Effector CD8-positive, alpha-beta T cell (primary cell): Measurements from ENCODE around the gene DNM2.
"Not testable (repeated sequence)": the region's sequence is repeated elsewhere in the genome, so short reads cannot be mapped to it uniquely, and the experiment has no call there.

Experiments
- DNase-seq: peaks from one replicate; lab custom pipeline; 2025; lab: John Stamatoyannopoulos, UW
- total RNA-seq, 4 experiments: gene quantifications; one replicate each; lab custom pipeline; 2026; lab: John Stamatoyannopoulos, UW

Gene DNM2
- 338 to 489 (median 381) reads per million in 4 experiments for total RNA-seq

- DNase-seq = peak; percentile 96
Observed at GRCh38 chr19:10717356-10718204, at the start of gene DNM2. Gene DNM2, plus strand, starts transcription at chr19:10718079. Its CDS starts 164 bp downstream, at chr19:10718243.

- no peak for DNase-seq
Observed at GRCh38 chr19:10669246-10669645, 48.6 kb upstream of the DNM2 start.

DNA sequence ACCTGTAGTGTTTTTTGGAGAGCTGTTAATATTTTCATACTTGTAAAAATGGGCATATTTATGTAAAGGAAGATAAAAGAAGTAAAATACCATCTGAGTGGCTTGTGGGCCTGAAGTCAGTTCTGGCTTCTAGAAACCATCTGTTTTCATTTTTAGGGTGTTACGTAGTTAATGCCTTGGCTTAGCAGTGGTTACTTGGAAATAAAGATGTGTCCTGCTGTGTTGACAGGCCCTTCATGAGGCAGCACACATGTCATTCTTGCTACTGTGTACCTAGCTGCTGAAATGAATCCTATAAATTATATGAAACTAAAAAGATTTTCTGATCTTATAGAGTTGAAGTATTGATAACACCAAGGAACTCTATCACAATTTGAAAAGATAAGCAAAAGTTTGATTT is 47.7 kb upstream of the DNM2 start:
- DNase-seq = no peak

DNA sequence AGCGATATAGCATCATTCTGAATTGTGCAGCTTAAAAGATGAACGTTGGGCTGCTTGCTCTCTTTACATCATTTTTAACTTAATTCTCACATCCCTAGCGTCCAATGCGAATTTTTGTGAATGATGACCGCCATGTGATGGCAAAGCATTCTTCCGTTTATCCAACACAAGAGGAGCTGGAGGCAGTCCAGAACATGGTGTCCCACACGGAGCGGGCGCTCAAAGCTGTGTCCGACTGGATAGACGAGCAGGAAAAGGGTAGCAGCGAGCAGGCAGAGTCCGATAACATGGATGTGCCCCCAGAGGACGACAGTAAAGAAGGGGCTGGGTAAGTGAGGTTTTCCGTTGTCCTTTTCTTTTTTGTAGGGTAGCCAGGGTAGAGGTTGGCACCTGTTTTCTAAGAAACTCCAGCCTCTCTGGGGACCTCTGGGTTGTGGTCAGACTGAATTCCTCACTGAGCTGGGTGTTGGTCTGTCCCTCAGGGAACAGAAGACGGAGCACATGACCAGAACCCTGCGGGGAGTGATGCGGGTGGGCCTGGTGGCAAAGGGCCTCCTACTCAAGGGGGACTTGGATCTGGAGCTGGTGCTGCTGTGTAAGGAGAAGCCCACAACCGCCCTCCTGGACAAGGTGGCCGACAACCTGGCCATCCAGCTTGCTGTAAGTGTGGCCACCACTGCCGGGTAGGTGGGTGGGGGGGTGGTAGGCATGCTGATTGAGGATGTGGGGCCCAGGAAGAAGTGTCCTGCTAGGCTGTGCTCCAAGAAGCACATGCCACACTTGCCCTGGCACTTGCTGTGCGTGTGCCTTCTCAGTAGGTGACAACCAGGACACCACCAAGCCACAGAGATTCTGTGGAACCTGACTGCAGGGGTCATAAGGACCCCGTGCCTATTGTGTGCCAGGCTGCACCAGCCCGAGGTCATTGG is 46.7 kb upstream of the DNM2 start:
- DNase-seq = no peak

DNA sequence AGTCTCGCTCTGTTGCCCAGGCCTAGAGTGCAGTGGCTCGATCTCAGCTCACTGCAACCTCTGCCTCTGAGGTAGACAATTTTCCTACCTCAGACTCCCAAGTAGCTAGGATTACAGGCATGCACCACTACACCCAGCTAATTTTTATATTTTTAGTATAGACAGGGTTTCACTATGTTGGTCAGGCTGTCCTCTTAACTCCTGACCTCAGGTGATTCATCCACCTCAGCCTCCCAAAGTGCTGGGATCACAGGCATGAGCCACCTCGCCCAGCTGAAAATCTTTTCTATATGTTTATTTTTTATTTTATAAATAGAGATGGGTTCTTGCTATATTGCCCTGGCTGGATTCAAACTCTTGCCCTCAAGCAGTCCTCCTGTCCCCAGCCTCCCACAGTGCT is 46.0 kb upstream of the DNM2 start:
- DNase-seq = not testable (repeated sequence)

GRCh38 chr19:10675214-10675613 is 42.7 kb upstream of the DNM2 start:
- not testable (repeated sequence) for DNase-seq

DNA sequence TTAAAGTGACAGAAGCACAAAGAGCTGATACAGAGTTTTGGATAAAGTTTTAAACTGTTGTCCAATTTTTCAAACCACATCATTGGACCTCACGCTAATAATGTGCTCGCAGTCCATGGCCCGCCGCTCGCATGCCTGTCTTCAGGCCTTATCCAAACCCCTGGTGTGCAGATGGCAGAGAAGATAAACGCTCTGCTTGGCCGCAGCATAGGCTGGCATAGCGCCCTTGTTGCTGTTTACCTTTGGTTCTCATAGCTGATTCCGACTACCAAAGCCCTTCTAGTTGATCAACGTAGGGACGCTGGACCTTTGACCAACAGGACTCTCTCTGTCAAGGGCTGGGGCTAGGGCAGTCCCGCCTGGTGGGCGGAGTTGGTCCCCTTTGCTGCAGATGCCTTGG is 40.1 kb upstream of the DNM2 start:
- DNase-seq = no peak

- DNase-seq = no peak
Observed at GRCh38 chr19:10678813-10679212, 39.1 kb upstream of the DNM2 start.

DNA sequence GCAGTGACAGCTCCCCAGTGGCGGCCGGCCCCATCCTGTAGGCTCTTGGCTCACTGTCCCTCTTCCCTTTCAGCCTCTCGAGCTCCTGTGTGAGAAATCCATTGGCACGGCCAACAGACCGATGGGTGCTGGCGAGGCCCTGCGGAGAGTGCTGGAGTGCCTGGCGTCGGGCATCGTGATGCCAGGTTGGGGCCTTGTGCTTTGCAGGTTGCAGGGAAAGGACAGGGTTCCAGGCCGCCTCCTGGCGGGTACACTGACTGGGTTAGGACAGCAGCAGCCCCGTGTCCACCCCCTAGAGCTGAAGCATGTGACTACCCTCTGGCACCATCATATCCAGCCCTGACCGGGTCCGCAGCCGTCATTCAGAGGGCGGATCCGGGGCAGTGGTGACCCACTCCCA is 38.1 kb upstream of the DNM2 start:
- no peak for DNase-seq

- no peak for DNase-seq
Observed at GRCh38 chr19:10680545-10681135, 37.2 kb upstream of the DNM2 start.

DNA sequence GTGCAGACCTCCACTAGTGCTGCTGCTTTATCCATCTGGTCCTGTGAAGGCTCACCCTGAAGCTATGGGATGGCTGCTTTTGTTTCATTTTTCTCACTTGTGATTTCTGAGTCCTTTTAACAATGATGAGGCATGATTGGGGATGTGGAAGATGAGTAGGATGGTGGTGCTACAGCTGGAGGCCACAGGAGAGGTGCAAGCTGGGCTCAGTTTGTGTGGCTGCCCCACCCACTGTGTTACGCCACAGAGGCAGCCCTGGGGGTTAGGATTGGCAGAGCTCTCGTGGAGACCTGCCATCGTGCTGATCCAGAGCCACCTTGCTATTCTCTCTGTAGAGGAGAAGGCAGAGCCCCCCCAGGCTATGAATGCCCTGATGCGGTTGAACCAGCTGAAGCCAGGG is 36.2 kb upstream of the DNM2 start:
- DNase-seq = no peak

- DNase-seq = no peak
Observed at GRCh38 chr19:10682397-10683063, 35.3 kb upstream of the DNM2 start.

GRCh38 chr19:10683064-10683426 is 34.8 kb upstream of the DNM2 start:
- DNase-seq = no peak

DNA sequence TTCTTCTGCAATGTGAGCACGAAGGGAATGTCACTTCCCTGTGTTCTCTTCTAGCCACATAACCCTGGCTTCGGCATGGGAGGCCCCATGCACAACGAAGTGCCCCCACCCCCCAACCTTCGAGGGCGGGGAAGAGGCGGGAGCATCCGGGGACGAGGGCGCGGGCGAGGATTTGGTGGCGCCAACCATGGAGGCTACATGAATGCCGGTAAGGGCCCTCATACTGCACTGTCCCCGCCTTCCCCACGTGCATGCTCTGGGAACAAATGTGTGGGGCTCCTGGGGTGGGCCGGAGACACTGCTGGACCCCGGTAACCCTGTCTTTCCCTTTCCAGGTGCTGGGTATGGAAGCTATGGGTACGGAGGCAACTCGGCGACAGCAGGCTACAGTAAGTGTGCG is 34.3 kb upstream of the DNM2 start:
- no peak for DNase-seq

GRCh38 chr19:10685210-10685609 is 32.7 kb upstream of the DNM2 start:
- no peak for DNase-seq

DNA sequence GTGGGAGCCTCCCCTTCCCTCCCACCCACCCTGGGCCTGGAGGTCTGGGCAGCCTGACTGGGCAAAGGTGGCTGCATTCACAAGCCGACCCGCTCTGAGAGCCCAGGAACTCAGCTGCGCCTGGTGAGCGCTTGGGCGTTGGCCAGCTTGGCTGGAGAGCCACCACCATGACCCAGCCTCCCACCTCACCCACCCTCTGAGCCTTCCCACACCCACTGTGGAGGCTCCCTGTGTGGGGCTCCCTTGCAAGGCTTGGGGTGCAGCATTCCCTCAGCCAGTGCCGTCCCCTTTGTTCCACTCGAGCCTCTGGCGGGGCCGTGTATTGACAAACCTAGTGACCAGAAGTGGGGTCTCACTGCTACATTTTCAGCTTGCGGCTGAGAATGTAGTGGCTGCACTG is 31.7 kb upstream of the DNM2 start:
- DNase-seq = no peak

GRCh38 chr19:10686661-10687517 is 31.0 kb upstream of the DNM2 start:
- no peak for DNase-seq

DNA sequence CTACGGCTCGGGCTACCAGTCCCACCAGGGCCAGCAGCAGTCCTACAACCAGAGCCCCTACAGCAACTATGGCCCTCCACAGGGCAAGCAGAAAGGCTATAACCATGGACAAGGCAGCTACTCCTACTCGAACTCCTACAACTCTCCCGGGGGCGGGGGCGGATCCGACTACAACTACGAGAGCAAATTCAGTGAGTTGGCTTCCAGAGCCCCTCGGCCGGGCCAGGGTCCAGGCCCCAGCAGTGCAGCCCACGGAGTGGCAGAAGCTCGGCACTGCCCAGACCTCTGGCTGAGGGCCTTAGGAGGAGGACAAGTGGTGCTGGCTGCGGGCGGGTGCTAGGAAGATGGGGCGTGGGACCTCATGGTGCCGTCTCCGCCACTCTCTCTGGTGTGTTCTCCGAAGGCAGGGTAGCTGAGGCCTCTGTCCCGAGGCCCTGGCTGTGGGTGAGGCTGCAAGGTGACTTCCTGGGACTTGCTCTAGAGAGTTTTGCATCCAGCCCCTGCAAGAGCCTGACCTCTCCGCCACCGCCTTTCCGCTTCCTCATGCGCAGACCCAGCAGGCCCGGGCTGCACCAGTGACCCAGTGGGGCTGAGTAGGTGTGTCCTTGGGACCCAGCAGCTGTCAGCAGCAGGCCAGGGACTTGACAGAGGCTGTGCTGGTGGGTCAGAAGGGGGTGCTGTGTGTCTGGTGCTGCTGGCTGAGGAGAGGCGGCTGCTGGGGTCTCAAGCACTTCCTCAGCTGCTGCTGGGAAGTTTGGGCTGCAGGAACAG is 30.2 kb upstream of the DNM2 start:
- no peak for DNase-seq

GRCh38 chr19:10688545-10689280 is 29.2 kb upstream of the DNM2 start:
- DNase-seq = no peak
